GM04503 (cell line): ENCODE data around the gene CETN1.

Experiments
- DNase-seq: peaks from one replicate; pipeline ENCODE4 v3.0.0-alpha.2; 2012; ENCODE audit warnings: low read depth

The CETN1 gene

DNA sequence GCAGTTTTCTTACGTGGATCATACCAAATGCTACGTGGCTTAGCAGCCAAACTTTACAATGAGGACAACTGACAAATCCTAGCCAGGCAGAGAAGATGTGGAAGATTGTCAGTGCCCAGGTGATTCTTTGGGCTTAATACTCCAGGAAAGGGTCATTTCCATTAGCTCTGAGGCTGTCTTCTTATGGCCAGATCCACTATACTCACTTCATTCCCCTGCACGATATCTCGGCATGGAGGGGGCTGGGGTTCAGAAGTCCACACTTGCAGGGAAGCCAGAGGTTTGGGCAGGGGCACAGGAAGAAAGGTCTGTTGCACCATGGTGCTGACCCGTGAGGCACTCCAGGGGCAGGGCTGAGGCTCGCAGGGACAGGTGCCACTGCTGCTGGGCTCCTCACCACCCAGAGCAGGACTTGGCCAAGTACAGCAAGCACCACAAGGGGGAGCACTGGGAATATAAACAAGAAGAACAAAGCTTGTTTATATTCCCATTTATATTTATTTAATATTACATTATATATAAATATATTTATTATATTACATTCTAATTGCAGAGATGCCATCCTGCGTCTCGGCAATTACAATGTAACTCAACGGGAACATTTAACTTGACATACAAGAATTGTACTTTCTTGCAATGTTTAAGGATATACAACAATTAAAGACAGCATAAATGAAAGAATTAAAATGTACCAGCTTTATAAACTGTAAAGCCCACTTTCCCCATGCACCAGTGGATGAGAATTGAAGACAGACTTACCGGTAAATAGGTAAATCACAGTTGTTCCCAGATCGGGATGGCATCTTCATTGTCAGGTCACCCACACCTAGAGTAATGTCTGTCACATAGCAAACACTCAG lies 43.8 kb downstream of the CETN1 start:
- DNase-seq = peak; percentile 7

DNA sequence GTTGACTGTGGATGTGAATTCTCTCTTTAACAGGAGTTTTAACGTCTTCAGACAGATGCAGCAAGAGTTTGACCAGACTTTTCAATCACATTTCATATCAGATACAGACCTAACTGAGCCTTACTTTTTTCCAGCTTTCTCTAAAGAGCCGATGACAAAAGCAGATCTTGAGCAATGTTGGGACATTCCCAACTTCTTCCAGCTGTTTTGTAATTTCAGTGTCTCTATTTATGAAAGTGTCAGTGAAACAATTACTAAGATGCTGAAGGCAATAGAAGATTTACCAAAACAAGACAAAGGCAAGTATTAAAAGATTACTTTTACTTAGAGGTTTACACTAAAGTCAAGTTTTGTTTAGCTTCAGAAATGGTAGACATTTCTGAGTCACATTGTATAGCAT lies 47.1 kb downstream of the CETN1 start:
- DNase-seq = peak; percentile 13

DNA sequence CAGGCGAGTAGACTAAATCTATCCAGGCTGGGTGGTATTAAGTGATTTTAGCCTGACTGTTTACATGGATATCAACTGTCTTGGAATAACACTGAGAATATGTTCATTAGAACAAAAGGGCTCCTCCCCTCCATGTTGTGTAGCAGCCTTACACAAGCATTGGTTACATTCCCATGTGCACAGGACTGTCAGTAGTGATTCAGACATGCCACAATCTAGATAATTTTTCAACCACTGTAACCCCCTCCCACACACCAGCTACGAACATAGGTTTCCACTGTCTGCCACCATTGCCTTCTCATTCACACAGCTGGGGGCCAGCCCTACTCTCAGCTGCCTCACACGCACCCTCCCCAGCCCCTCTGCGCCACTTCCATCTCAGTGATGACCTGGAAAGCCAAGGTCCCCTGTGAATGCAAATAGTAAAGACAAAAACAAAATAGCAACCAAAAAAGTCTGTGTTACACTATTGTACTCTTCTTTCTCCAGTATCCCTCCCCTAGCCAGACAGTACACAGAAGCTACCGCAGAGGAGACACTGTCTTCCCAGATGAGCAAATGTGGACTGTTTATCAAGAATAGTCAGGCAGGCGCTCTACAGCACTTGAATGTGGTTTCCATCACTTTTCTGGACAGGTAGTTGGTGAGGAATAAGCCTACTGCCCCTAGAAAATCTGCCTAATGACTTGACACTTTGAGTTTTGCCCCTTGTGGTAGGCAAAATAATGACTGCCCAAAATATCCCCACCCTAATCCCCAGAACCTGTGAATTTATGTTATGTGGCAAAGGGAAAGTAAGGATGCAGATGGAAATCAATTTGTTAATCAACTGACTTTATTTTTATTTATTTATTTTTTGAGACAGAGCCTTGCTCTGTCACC lies 49.3 kb downstream of the CETN1 start:
- no peak for DNase-seq

DNA sequence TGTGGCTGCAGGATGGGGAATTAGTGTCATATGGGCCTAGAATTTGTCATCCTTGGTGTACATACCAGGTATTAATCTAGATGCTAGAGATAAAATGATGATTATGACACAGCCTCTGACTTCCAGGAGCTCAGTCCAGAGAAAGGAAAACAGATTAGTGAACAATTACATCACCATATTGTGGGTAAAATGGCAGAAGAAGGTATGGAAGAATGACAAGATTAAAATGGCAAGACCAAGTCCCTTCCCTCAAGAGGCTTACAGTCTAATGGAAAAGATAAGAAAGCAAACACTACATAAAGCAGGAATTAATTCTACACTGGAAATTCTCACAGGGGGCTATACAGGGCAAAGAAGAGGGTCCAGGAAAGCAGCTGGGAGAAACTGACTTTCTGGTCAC lies 51.4 kb downstream of the CETN1 start:
- DNase-seq = no peak
